Psoas muscle (tissue), 8 donors: ENCODE results near the gene STXBP1. TPM values are rescaled to one million over a fixed set of nuclear protein-coding genes. Genes with fewer than 3 reads are reported as not detected.

ENCODE experiments used
- ATAC-seq, 4 donors: fragments of 200-7000 bp; cut with Tn5 transposase; one replicate each; pipeline ENCODE4 v1.9.1; 2020; ENCODE audit warnings: moderate library complexity in 3 of 4, mild to moderate bottlenecking in 2 of 4
- DNase-seq, 2 donors: peaks; one replicate each; pipeline ENCODE4 v3.0.0-alpha.2; 2020
- H3K27ac ChIP-seq: fragments of 200-600 bp; one replicate; pipeline ENCODE4 v1.8.0; 2022
- H3K27me3 ChIP-seq, 3 donors: fragments of 200-600 bp in 1 of 3; one replicate each; pipeline versions ENCODE4 v1.6.1 to v1.8.0; 2013 to 2022; ENCODE audit warnings: low read length in 2 of 3, mild to moderate bottlenecking in 2 of 3, moderate library complexity in 1 of 3; ENCODE audit not compliant: insufficient read depth in 3 of 3
- H3K36me3 ChIP-seq, 2 donors: fragments of 200-600 bp in 1 of 2; one replicate each; pipeline versions ENCODE4 v1.6.1 to v1.8.0; 2013 to 2022; ENCODE audit warnings: low read depth in 1 of 2, mild to moderate bottlenecking in 1 of 2, moderate library complexity in 1 of 2; ENCODE audit not compliant: insufficient read depth in 1 of 2
- H3K4me1 ChIP-seq: fragments of 200-600 bp; one replicate; pipeline ENCODE4 v1.8.0; 2022
- H3K4me3 ChIP-seq: fragments of 200-600 bp; one replicate; pipeline ENCODE4 v1.8.0; 2022; ENCODE audit warnings: mild to moderate bottlenecking
- H3K9me3 ChIP-seq: fragments of 200-600 bp; one replicate; pipeline ENCODE4 v1.8.0; 2022
- CTCF ChIP-seq: fragments of 200-600 bp; IDR thresholded peaks from one replicate; pipeline ENCODE4 v1.8.0; 2022; ENCODE audit warnings: antibody characterized with exemption
- WGBS, 3 donors: extraction: QIAGEN DNeasy Blood & Tissue Kit; methylation state at CpG; one replicate each; pipeline versions ENCODE4 v1.1.6 to v1.1.7; 2013; 5-methylcytosine and 5-hydroxymethylcytosine counted together
- intact Hi-C, 2 donors: fragments of 100-400 bp; cut with DNase I; formaldehyde crosslinking; loops; one replicate each; pipeline versions ENCODE4 v1.11.0 to v1.14.2; 2022
- polyA plus RNA-seq, 3 donors: library from polyadenylated mRNA; stranded (reverse); fragments of 200-250 nt; gene quantifications; one replicate each; pipeline ENCODE4 v1.2.3, GENCODE V29; 2013
- total RNA-seq, 4 donors: library from RNA; stranded (reverse); fragmentation: NEBNext Ultra II Directional in 2 of 4; extraction: Animal tissue kit (Norgen Biotek cat#: 25700) in 2 of 4; gene quantifications; one replicate each; pipeline versions ENCODE4 v1.2.1 to v1.2.4, GENCODE V29; 2021 to 2023
- donor health status: healthy with polysubstance abuse.
- donor health status: DM: no; HTN: no; CAD: no; lungs with moderate emphysema.
- donor health status: Bipolar disorder and iron deficiency.
- donor health status: healthy.
- donor health status: DM: yes; HTN: yes; CAD: no.
- donor health status: DM: no; HTN: no; CAD: no.
- donor health status: DM: no; HTN: no; CAD: no.
- donor health status: DM: yes; HTN: yes; CAD: no.

STXBP1 gene
- total and polyA plus RNA-seq, 7 donors: 2.8 to 12.3 (median 6.7) TPM

DNA sequence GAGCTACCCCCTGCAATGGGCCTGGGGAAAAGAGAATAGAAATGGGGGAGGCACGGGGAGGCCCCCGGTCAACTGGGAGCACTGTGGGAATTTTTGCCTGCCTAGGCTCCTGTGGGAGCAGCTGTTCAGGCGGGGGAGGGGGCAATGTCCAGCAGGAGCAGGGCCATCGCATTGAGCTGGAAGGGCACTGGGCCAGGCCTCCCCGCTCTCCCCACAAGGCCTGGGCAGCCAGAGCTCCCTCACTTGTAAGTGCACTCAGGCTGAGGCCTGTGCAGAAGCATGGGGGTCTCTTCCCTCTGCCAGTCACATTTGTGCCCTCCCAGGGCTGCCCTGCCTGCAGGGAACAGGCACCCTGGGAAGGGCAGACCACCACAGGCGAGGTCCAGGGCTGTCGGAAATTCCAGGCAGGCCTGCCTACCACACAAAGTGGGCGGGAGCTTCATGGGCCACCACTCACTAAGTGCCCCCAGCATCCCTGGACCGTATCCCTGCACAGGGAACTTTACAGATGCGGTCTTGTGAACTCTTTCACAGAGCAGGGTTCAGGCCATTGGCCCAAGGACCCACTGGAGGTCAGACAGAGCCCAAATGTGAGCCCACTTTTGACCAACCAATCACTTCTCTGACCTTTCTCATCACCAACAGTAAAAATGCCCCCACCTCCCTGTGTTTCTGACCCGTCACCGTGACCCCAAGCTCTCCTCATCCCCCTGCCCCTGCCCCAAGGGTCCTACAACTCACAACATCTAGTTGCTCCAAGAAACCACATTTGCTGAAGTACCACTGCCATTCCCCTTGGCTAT, 93.7 kb downstream of the STXBP1 start:
- Histone ChIP-seq H3K9me3 (no peaks in the 10 kb centered on the region), H3K36me3 (no peaks in the 10 kb centered on the region), H3K4me3 (no peak overlapping the region), H3K4me1 (peaks cover 2% of the 10 kb centered on the region), H3K27me3 (no peaks in the 10 kb centered on the region), H3K27ac (no peak overlapping the region)
- TF ChIP-seq CTCF: no peak
- ATAC-seq (peak in 1 of 4 donors; percentile 7), DNase-seq (no peak)
- 68 to 75% (median 72%) methylated on average over 12 of the region's 12 CpGs for WGBS, 3 donors
- intact Hi-C loops: no loop called here

- 68 to 78% (median 71%) methylated on average over 8 to 11 of the region's 11 CpGs for WGBS, 3 donors
- TF ChIP-seq CTCF: no peak
- Histone ChIP-seq H3K4me1 (no peaks in the 10 kb centered on the region), H3K36me3 (no peaks in the 10 kb centered on the region), H3K27ac (no peak within 1 kb of the TSS), H3K9me3 (no peaks in the 10 kb centered on the region), H3K4me3 (no peak within 1 kb of the TSS), H3K27me3 (no peaks in the 10 kb centered on the region)
- intact Hi-C loops: no loop called here
- DNase-seq (no peak), ATAC-seq (peak in 1 of 4 donors; percentile 43)
These were observed 94.8 kb downstream of the STXBP1 start, which contains the start of gene CFAP157 for GRCh38 chr9:127706836-127707241. TSS of gene CFAP157 (plus strand) at chr9:127706988. CDS start at chr9:127707032, 44 bp downstream.

- Histone ChIP-seq H3K4me3 (no peak overlapping the region), H3K9me3 (no peaks in the 10 kb centered on the region), H3K27ac (no peak overlapping the region), H3K36me3 (no peaks in the 10 kb centered on the region), H3K4me1 (no peaks in the 10 kb centered on the region), H3K27me3 (no peaks in the 10 kb centered on the region)
- ATAC-seq (no peak), DNase-seq (no peak)
- intact Hi-C loops: no loop called here
- TF ChIP-seq CTCF: no peak
- 54 to 65% (median 55%) methylated on average over 5 of the region's 5 CpGs for WGBS, 3 donors
These were observed 95.7 kb downstream of the STXBP1 start for GRCh38 chr9:127707766-127708165.

DNA sequence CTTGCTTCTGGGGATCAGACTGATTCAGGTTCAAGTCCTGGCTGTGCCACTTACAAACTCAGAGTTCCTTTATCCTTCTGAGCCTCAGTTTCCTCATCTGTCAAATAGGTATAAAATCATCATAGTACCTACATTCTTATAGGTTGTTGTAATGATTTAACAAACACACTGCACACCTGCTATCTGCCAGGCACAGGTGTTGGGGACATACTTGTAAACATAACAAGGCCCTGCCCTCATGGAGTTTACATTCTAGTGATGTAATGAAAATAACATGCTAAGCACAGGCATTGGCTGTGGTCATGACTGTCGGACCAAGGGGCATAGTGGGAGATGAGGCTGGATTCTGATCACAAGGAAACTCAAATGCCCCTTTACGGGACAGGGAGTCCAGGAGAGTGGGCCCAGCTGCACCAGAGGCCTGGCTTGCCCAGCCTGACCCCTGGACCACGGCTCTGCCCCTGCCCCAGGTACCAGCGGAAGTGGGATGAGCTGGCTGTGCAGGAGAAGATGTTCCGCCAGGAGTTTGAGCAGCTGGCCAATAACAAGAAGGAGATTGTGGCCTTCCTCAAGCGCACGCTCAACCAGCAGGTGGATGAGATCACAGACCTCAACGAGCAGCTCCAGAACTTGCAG, 97.0 kb downstream of the STXBP1 start:
- 89 to 93% (median 91%) methylated on average over 8 of the region's 8 CpGs for WGBS, 3 donors
- H3K4me3 ChIP-seq: no peak overlapping the region
- peaks cover 1% of the 10 kb centered on the region for H3K4me1 ChIP-seq
- no peaks in the 10 kb centered on the region for H3K9me3 ChIP-seq
- no peaks in the 10 kb centered on the region for H3K36me3 ChIP-seq
- intact Hi-C loops: no loop called here
- ATAC-seq (no peak), DNase-seq (no peak)
- H3K27ac ChIP-seq: no peak overlapping the region
- no peaks in the 10 kb centered on the region for H3K27me3 ChIP-seq
- TF ChIP-seq CTCF: no peak
